Endothelial cell of umbilical vein (primary cell): Measurements from ENCODE around the gene ACVRL1. TPM values are rescaled to one million over a fixed set of nuclear protein-coding genes. Genes with fewer than 3 reads are reported as not detected.

Experiments used
- BruUV-seq: library from RNA; stranded (reverse); fragments of 400-500 nt; replicated peaks from 2 replicates; lab custom pipeline; 2021; lab: Mats Ljungman, UMichigan
- CTCF ChIA-PET: fragments of 300-600, 350-600 bp; sonication (Branson Sonifier 250); formaldehyde crosslinking; loops from one replicate; lab custom pipeline; 2021; ENCODE audit warnings: antibody characterized with exemption, inconsistent platforms; lab: Charles Lee
- POLR2A ChIA-PET: fragments of 300-600, 350-600 bp; sonication (Branson Sonifier 250); formaldehyde crosslinking; loops from one replicate; lab custom pipeline; 2021; ENCODE audit warnings: antibody characterized with exemption, inconsistent platforms; lab: Charles Lee
- DNase-seq: peaks from one replicate; pipeline ENCODE4 v3.0.0-alpha.2; 2011; ENCODE audit warnings: low read depth, low spot score
- FAIRE-seq: peaks from 2 replicates; lab custom pipeline; 2011; peaks lifted over from hg19 to GRCh38; lab: Jason Lieb, UNC
- H2AFZ ChIP-seq: 2 replicates; pipeline ENCODE4 v1.6.0; 2012; ENCODE audit warnings: low read depth, low read length, control low read depth, inconsistent platforms
- H3K27ac ChIP-seq: 2 replicates; pipeline ENCODE4 v1.5.1; 2011; ENCODE audit warnings: low read depth, mild to moderate bottlenecking, control low read depth, low read length, moderate library complexity; ENCODE audit not compliant: insufficient read depth
- H3K27me3 ChIP-seq, 2 experiments: 2 replicates each; pipeline versions ENCODE4 v1.6.0 to v1.6.1; 2011; ENCODE audit warnings: low read length in 2 of 2, mixed read lengths in 1 of 2; ENCODE audit not compliant: control insufficient read depth in 2 of 2, insufficient read depth in 2 of 2
- H3K36me3 ChIP-seq, 2 experiments: 2 replicates in 1 of 2; 3 replicates in 1 of 2; pipeline ENCODE4 v1.5.1; 2011; ENCODE audit warnings: low read length in 2 of 2, mild to moderate bottlenecking in 1 of 2, moderate library complexity in 1 of 2; ENCODE audit not compliant: control insufficient read depth in 2 of 2, insufficient read depth in 2 of 2; ENCODE audit errors: extremely low read depth in 1 of 2
- H3K4me1 ChIP-seq: 3 replicates; pipeline ENCODE4 v1.5.1; 2011; ENCODE audit warnings: mild to moderate bottlenecking, low read length; ENCODE audit not compliant: control insufficient read depth, insufficient read depth; ENCODE audit errors: extremely low read depth
- H3K4me2 ChIP-seq: 2 replicates; pipeline ENCODE4 v1.6.1; 2011; ENCODE audit warnings: low read length, control low read depth, mixed read lengths; ENCODE audit not compliant: insufficient read depth
- H3K4me3 ChIP-seq, 3 experiments: fragments of 200-600 bp in 1 of 3; sonication (generic), shearing (Covaris generic) in 1 of 3; replicated peaks in 1 of 3; 2 replicates each; pipeline ENCODE4 v1.5.1; 2011 to 2016; ENCODE audit warnings: control low read depth in 3 of 3, low read length in 3 of 3, mild to moderate bottlenecking in 2 of 3, inconsistent platforms in 1 of 3, low read depth in 1 of 3, moderate library complexity in 1 of 3; ENCODE audit not compliant: insufficient read depth in 1 of 3
- H3K79me2 ChIP-seq: 2 replicates; pipeline ENCODE4 v1.6.0; 2012; ENCODE audit warnings: low read length, inconsistent platforms; ENCODE audit not compliant: control insufficient read depth, insufficient read depth
- H3K9ac ChIP-seq: replicated peaks from 2 replicates; pipeline ENCODE3; 2011; ENCODE audit warnings: low read length, control low read depth; ENCODE audit not compliant: insufficient read depth; ENCODE audit errors: extremely low read depth
- H3K9me1 ChIP-seq: replicated peaks from 3 replicates; pipeline ENCODE4 v1.6.0; 2011; ENCODE audit warnings: mild to moderate bottlenecking, low read length; ENCODE audit not compliant: control insufficient read depth, insufficient read depth; ENCODE audit errors: extremely low read depth
- H3K9me3 ChIP-seq: replicated peaks from 2 replicates; pipeline ENCODE4 v1.5.1; 2012; ENCODE audit warnings: low read length, inconsistent platforms; ENCODE audit not compliant: control insufficient read depth, insufficient read depth
- H4K20me1 ChIP-seq: replicated peaks from 2 replicates; pipeline ENCODE3; 2011; ENCODE audit warnings: mild to moderate bottlenecking, low read length; ENCODE audit not compliant: control insufficient read depth, insufficient read depth; ENCODE audit errors: extremely low read depth
- EZH2 ChIP-seq: IDR thresholded peaks from 2 replicates; pipeline ENCODE4 v1.6.1; 2012; ENCODE audit warnings: borderline replicate concordance, low read depth, mild to moderate bottlenecking, moderate library complexity, low read length, inconsistent platforms; ENCODE audit not compliant: severe bottlenecking
- FOS ChIP-seq: IDR thresholded peaks from 2 replicates; pipeline ENCODE4 v1.6.1; 2011; ENCODE audit warnings: mild to moderate bottlenecking, low read length, moderate library complexity, borderline replicate concordance; ENCODE audit not compliant: insufficient read depth
- GATA2 ChIP-seq: IDR thresholded peaks from 2 replicates; pipeline ENCODE4 v1.7.0; 2011; ENCODE audit warnings: low read depth, mild to moderate bottlenecking, moderate library complexity, mixed read lengths, low read length; ENCODE audit not compliant: insufficient read length, insufficient read depth
- JUN ChIP-seq: IDR thresholded peaks from 2 replicates; pipeline ENCODE4 v1.6.1; 2011; ENCODE audit warnings: borderline replicate concordance, low read depth; ENCODE audit not compliant: insufficient read length, insufficient read depth
- MYC ChIP-seq: IDR thresholded peaks from one replicate; pipeline ENCODE4 v1.6.1; 2011; ENCODE audit warnings: mild to moderate bottlenecking, low read depth, low read length
- POLR2A ChIP-seq: IDR thresholded peaks from 2 replicates; pipeline ENCODE4 v1.6.1; 2012; ENCODE audit warnings: low read depth, mild to moderate bottlenecking, control low read depth, low read length
- POLR2AphosphoS5 ChIP-seq: IDR thresholded peaks from 2 replicates; pipeline ENCODE4 v1.6.1; 2012; ENCODE audit warnings: low read depth, mild to moderate bottlenecking, control low read depth, low read length, moderate library complexity; ENCODE audit not compliant: insufficient read depth
- dilution Hi-C: fragments of 300-500 bp; cut with MboI; formaldehyde crosslinking; loops from one replicate; pipeline ENCODE4 v1.15.0; 2019; ENCODE audit warnings: low sequenced_read_pairs; ENCODE audit not compliant: extremely low pct_ligation_motif_present
- intact Hi-C: fragments of 100-400 bp; cut with micrococcal nuclease; formaldehyde crosslinking; loops from one replicate; pipeline ENCODE4 v1.10.0; 2022
- polyA plus RNA-seq, 4 experiments: library from polyadenylated mRNA; depleted of rRNA in 3 of 4; stranded (reverse) in 3 of 4; unstranded in 1 of 4; fragments of >200 nt; gene quantifications; 2 replicates each; pipeline versions ENCODE4 v1.2.1 to v1.2.3, GENCODE V29; 2011 to 2012; ENCODE audit warnings: missing spikeins in 1 of 4
- total RNA-seq: library from RNA; stranded (reverse); gene quantifications from 2 replicates; pipeline ENCODE4 v1.2.3, GENCODE V29; 2021
- TF ChIP-seq, protein P1 (sequence below), 2 donors: IDR thresholded peaks; 1 replicate in 1 of 2; 2 replicates in 1 of 2; pipeline ENCODE4 v1.5.1; 2011; ENCODE audit warnings: low read length in 2 of 2, mild to moderate bottlenecking in 2 of 2, moderate library complexity in 2 of 2, control low read depth in 1 of 2, inconsistent platforms in 1 of 2, low read depth in 1 of 2; ENCODE audit not compliant: insufficient read depth in 1 of 2; ENCODE audit errors: extremely low read depth in 1 of 2
- TF ChIP-seq, protein P2 (sequence below): IDR thresholded peaks from 2 replicates; pipeline ENCODE4 v1.6.1; 2011; ENCODE audit not compliant: insufficient read depth, insufficient read length

Gene ACVRL1
- total and polyA plus RNA-seq, 2 donors (not counting 3 experiments of a cell fraction or from before 2014, with no cell fraction given): 355 to 404 TPM

DNA sequence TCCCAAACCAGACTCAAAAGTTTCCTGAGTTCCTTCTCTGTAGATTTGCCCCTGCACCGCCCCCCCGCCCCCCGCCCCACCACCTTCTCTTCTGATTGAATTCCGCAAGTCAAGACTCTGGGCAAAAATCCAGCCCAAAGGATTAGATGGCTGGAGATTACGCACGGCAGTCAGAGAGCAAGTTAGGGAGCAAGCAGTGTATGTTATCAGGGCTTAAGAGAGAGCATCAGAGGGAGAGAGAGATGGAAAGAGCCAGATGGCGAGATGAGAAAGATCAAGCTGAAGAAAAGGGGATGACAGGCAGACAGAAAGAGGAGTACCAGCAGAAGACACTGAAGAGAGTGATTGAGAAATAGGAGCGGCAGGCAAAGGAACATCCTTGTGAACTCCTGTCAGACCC lies 33.3 kb upstream of the ACVRL1 start:
- TF ChIP-seq POLR2AphosphoS5 (no peak), EZH2 (no peak), FOS (no peak), MYC (no peak), POLR2A (no peak), GATA2 (no peak), JUN (no peak)
- TF ChIP-seq, protein P1, sequence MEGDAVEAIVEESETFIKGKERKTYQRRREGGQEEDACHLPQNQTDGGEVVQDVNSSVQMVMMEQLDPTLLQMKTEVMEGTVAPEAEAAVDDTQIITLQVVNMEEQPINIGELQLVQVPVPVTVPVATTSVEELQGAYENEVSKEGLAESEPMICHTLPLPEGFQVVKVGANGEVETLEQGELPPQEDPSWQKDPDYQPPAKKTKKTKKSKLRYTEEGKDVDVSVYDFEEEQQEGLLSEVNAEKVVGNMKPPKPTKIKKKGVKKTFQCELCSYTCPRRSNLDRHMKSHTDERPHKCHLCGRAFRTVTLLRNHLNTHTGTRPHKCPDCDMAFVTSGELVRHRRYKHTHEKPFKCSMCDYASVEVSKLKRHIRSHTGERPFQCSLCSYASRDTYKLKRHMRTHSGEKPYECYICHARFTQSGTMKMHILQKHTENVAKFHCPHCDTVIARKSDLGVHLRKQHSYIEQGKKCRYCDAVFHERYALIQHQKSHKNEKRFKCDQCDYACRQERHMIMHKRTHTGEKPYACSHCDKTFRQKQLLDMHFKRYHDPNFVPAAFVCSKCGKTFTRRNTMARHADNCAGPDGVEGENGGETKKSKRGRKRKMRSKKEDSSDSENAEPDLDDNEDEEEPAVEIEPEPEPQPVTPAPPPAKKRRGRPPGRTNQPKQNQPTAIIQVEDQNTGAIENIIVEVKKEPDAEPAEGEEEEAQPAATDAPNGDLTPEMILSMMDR (IDR thresholded peaks at IDR 0.05; ENCODE audit: extremely low read depth in 1 of 2, insufficient read depth in 1 of 2, low read depth in 1 of 2, low read length in 2 of 2): no peak
- TF ChIP-seq, protein P2, sequence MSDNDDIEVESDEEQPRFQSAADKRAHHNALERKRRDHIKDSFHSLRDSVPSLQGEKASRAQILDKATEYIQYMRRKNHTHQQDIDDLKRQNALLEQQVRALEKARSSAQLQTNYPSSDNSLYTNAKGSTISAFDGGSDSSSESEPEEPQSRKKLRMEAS: no peak
- CTCF ChIA-PET: interaction anchor here (0.8 to 5.0 kb wide), 9 partner anchors 10 to 454 kb away, joined by 3 to 105 read pairs (median 32); partner anchors contain the start of gene FIGNL2
- no peak overlapping the region for H3K4me2 ChIP-seq
- H3K9me3 ChIP-seq: no peaks in the 10 kb centered on the region
- H3K27ac ChIP-seq: no peak overlapping the region
- dilution Hi-C loops (no loop called here), intact Hi-C loops (loop anchor here (2.0 to 10.0 kb wide), 3 partner anchors 59 to 341 kb away; a partner anchor contains a TSS)
- no peaks in the 10 kb centered on the region for H3K36me3 ChIP-seq
- H3K4me1 ChIP-seq: peaks cover 2% of the 10 kb centered on the region
- H3K4me3 ChIP-seq: no peak overlapping the region
- H3K9me1 ChIP-seq: no peaks in the 10 kb centered on the region
- H2AFZ ChIP-seq: no peak overlapping the region
- DNase-seq (no peak), FAIRE-seq (no peak)
- H3K9ac ChIP-seq: no peak overlapping the region
- POLR2A ChIA-PET: no interaction called here
- BruUV-seq: no TSS peak
- H3K27me3 ChIP-seq: no peaks in the 10 kb centered on the region
- H3K79me2 ChIP-seq: no peaks in the 10 kb centered on the region
- no peaks in the 10 kb centered on the region for H4K20me1 ChIP-seq
